A673 (cell line): Measurements from ENCODE around the gene ZNF821. TPM values are rescaled to one million over a fixed set of nuclear protein-coding genes. Genes with fewer than 3 reads are reported as not detected.

Source experiments
- BruUV-seq: library from RNA; stranded (reverse); fragments of 400-500 nt; replicated peaks from 2 replicates; lab custom pipeline; 2021; lab: Mats Ljungman, UMichigan
- CTCF ChIA-PET: fragments of 300-600 bp; sonication (Branson Sonifier 250); formaldehyde crosslinking; loops from one replicate; lab custom pipeline; 2022; ENCODE audit warnings: antibody characterized with exemption; lab: Charles Lee
- POLR2A ChIA-PET: fragments of 300-600 bp; sonication (Branson Sonifier 250); formaldehyde crosslinking; loops from one replicate; lab custom pipeline; 2022; ENCODE audit warnings: antibody characterized with exemption; ENCODE audit not compliant: low non-redundant PET; lab: Charles Lee
- DNase-seq: peaks from one replicate; pipeline ENCODE4 v3.0.0-alpha.2; 2015; ENCODE audit warnings: low spot score
- H3K27ac ChIP-seq: fragments of 200-600 bp; sonication (generic); 2 replicates; pipeline ENCODE4 v1.5.1; 2016; ENCODE audit warnings: mixed run types, low read depth, mild to moderate bottlenecking, mixed read lengths, antibody characterized with exemption, low read length; ENCODE audit not compliant: poor library complexity, severe bottlenecking
- H3K27me3 ChIP-seq: fragments of 200-600 bp; sonication (generic); replicated peaks from 2 replicates; pipeline ENCODE4 v1.6.1; 2017; ENCODE audit warnings: mixed run types, low read depth, mild to moderate bottlenecking, mixed read lengths, antibody characterized with exemption, low read length; ENCODE audit not compliant: insufficient read depth, poor library complexity
- H3K36me3 ChIP-seq: fragments of 200-600 bp; sonication (generic); 2 replicates; pipeline ENCODE4 v1.6.1; 2016; ENCODE audit warnings: mixed run types, mild to moderate bottlenecking, mixed read lengths, antibody characterized with exemption, low read length; ENCODE audit not compliant: insufficient read depth, poor library complexity, severe bottlenecking
- H3K4me1 ChIP-seq: fragments of 200-600 bp; sonication (generic); 2 replicates; pipeline ENCODE4 v1.6.1; 2017; ENCODE audit warnings: mixed run types, mild to moderate bottlenecking, mixed read lengths, antibody characterized with exemption, low read length; ENCODE audit not compliant: insufficient read depth, poor library complexity, severe bottlenecking
- H3K4me3 ChIP-seq: fragments of 200-600 bp; sonication (generic); 2 replicates; pipeline ENCODE4 v1.5.1; 2016; ENCODE audit warnings: low read depth, mixed run types, mild to moderate bottlenecking, mixed read lengths, low read length; ENCODE audit not compliant: poor library complexity, severe bottlenecking
- H3K9me3 ChIP-seq: fragments of 200-600 bp; sonication (generic); 2 replicates; pipeline ENCODE4 v1.6.1; 2016; ENCODE audit warnings: mixed run types, low read depth, mild to moderate bottlenecking, mixed read lengths, antibody characterized with exemption, low read length; ENCODE audit not compliant: poor library complexity, severe bottlenecking
- EZH2 ChIP-seq: fragments of 200-600 bp; sonication (generic); IDR thresholded peaks from 2 replicates; pipeline ENCODE4 v1.6.1; 2017; ENCODE audit warnings: borderline replicate concordance, low read depth, mild to moderate bottlenecking, mixed read lengths, antibody characterized with exemption, low read length; ENCODE audit not compliant: poor library complexity, severe bottlenecking
- intact Hi-C: fragments of 100-400 bp; cut with micrococcal nuclease; formaldehyde crosslinking; loops from one replicate; pipeline ENCODE4 v1.10.0; 2022; ENCODE audit not compliant: unreplicated experiment
- total RNA-seq: library from RNA; stranded (reverse); gene quantifications from 2 replicates; pipeline ENCODE4 v1.2.3, GENCODE V29; 2021
- TF ChIP-seq, protein P1 (sequence below): fragments of 300-800, 200-600 bp; sonication (generic); conservative IDR thresholded peaks from 2 replicates; pipeline ENCODE4 v1.5.1; 2017; ENCODE audit warnings: low read depth, mild to moderate bottlenecking, antibody characterized with exemption, low read length, moderate library complexity, mixed read lengths

The ZNF821 gene
- total RNA-seq, 1 experiment from 2014 or later, result 11.1 TPM

DNA sequence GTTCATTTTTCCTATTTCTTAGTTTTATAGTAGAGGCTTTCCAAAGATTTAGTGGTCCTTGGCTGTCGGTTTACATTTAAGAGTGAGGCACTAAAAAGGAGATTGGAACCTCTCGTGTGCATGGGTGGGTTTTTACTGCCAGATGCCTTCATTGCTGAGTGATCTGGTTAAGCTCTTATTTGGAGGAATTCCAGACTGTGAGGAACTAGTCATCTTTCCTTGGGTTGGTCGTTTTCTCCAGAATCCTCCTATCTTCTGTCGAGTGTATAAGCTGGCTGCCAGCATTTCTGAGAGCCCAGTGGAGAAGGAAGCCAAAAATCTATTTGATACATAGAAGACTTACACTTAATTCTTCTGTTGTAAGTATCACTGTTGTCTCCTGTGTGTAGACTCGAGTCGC, 33.9 kb upstream of the ZNF821 start:
- no peak for DNase-seq
- Histone ChIP-seq H3K36me3 (peaks cover 77% of the 10 kb centered on the region), H3K4me1 (no peaks in the 10 kb centered on the region), H3K27me3 (no peaks in the 10 kb centered on the region), H3K4me3 (no peak overlapping the region), H3K27ac (no peak overlapping the region), H3K9me3 (peaks cover 14% of the 10 kb centered on the region)
- CTCF ChIA-PET, result no interaction called here
- no TSS peak for BruUV-seq
- POLR2A ChIA-PET, result no interaction called here
- intact Hi-C loops, result no loop called here
- TF ChIP-seq, protein P1, sequence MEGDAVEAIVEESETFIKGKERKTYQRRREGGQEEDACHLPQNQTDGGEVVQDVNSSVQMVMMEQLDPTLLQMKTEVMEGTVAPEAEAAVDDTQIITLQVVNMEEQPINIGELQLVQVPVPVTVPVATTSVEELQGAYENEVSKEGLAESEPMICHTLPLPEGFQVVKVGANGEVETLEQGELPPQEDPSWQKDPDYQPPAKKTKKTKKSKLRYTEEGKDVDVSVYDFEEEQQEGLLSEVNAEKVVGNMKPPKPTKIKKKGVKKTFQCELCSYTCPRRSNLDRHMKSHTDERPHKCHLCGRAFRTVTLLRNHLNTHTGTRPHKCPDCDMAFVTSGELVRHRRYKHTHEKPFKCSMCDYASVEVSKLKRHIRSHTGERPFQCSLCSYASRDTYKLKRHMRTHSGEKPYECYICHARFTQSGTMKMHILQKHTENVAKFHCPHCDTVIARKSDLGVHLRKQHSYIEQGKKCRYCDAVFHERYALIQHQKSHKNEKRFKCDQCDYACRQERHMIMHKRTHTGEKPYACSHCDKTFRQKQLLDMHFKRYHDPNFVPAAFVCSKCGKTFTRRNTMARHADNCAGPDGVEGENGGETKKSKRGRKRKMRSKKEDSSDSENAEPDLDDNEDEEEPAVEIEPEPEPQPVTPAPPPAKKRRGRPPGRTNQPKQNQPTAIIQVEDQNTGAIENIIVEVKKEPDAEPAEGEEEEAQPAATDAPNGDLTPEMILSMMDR, result no peak
- no peak for TF ChIP-seq EZH2

DNA sequence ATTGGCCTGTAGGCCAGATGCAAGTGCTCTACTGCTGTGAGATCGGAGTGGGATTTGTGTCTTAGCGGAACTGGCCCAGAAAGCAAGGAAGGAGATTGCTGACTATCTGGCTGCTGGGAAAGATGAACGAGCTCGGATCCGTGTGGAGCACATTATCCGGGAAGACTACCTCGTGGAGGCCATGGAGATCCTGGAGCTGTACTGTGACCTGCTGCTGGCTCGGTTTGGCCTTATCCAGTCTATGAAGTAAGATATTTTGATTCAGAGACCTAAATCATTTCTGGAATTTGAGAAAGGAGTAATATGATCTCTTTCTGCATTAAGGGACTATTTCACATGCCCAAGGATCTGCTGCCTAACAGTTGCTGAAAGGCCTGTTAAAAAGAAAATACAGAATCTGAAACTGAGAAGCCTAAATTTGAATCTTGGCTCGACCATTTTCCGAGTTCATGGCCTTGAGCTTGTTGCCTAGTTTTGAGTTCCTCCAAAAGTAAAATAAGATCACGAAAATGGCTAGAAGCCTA, 32.5 kb upstream of the ZNF821 start:
- Histone ChIP-seq H3K27me3 (no peaks in the 10 kb centered on the region), H3K36me3 (peaks cover 67% of the 10 kb centered on the region), H3K4me3 (no peak overlapping the region), H3K4me1 (no peaks in the 10 kb centered on the region), H3K27ac (no peak overlapping the region), H3K9me3 (peaks cover 14% of the 10 kb centered on the region)
- ChIA-PET POLR2A (no interaction called here), CTCF (no interaction called here)
- BruUV-seq, result no TSS peak
- DNase-seq, result no peak
- TF ChIP-seq EZH2, result no peak
- TF ChIP-seq, protein P1, result no peak
- intact Hi-C loops, result no loop called here

DNA sequence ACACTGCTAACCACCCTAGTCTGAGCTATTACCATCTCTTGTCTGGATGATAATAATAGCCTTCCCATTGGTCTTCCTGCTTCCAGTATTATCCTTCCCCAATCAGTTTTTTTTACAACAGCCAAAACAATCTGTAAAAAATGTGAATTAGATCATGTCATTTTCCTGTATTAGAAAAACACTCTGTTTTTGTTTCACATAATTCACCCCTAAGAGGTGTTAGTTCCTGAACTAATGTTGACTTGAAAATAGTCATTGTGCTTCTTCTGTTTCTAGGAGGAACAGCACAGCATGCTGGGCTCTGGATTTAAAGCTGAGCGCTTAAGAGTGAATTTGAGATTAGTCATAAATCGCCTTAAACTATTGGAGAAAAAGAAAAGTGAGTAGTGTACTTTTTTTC, 31.4 kb upstream of the ZNF821 start:
- Histone ChIP-seq H3K9me3 (peaks cover 14% of the 10 kb centered on the region), H3K27me3 (no peaks in the 10 kb centered on the region), H3K36me3 (peaks cover 56% of the 10 kb centered on the region), H3K4me1 (no peaks in the 10 kb centered on the region), H3K4me3 (no peak overlapping the region), H3K27ac (no peak overlapping the region)
- POLR2A ChIA-PET, result interaction anchor here (0.7 kb wide), 1 partner anchor 20 kb away, joined by 5 read pairs; the partner anchor contains the start of gene IST1
- intact Hi-C loops, result no loop called here
- CTCF ChIA-PET, result interaction anchor here (0.7 kb wide), 1 partner anchor 33 kb away, joined by 4 read pairs; no protein-coding TSS in a partner anchor
- DNase-seq, result no peak
- no peak for TF ChIP-seq EZH2
- TF ChIP-seq, protein P1, result no peak
- no TSS peak for BruUV-seq
